ENCODE data around the gene XRCC3. TPM values are rescaled to one million over a fixed set of nuclear protein-coding genes. Genes with fewer than 3 reads are reported as not detected.

The XRCC3 gene
- total and polyA plus RNA-seq, 10 of the 15 experiments (the other 5 are each of a cell fraction or from before 2014, with no cell fraction given), result 0.37 to 52.0 (median 26.8) TPM

GRCh38 chr14:103679351-103679750, 35.9 kb downstream of the XRCC3 start (continued):
- TF ChIP-seq PAX5 (IDR thresholded peaks at IDR 0.05; ENCODE audit: borderline replicate concordance, low read depth, low read length) (peak; percentile 52; the same call in 1 of the 2 replicates), TCF12 (IDR thresholded peaks at IDR 0.05; ENCODE audit: low read depth, low read length) (no peak), GABPA (IDR thresholded peaks at IDR 0.05; ENCODE audit: low read depth) (no peak), POLR2A (IDR thresholded peaks at IDR 0.05; ENCODE audit: low read depth, low read length) (peak; percentile 53; the same call in 1 of the 2 replicates), MTA3 (IDR thresholded peaks at IDR 0.05; ENCODE audit: borderline replicate concordance, low read length) (no peak), ESRRA (IDR thresholded peaks at IDR 0.05; ENCODE audit: low read length) (no peak), ZNF217 (IDR thresholded peaks at IDR 0.05) (no peak), CBFB (IDR thresholded peaks at IDR 0.05; ENCODE audit: low read depth) (no peak), ZNF622 (IDR thresholded peaks at IDR 0.05) (no peak), ZBTB4 (CRISPR knock-in tag; IDR thresholded peaks at IDR 0.05) (no peak), PRDM15 (CRISPR knock-in tag; IDR thresholded peaks at IDR 0.05) (no peak), IRF3 (IDR thresholded peaks at IDR 0.05) (no peak), JUNB (IDR thresholded peaks at IDR 0.05) (no peak), ZNF24 (IDR thresholded peaks at IDR 0.05) (no peak), POLR2AphosphoS2 (IDR thresholded peaks at IDR 0.05; ENCODE audit: low read depth, low read length) (no peak), TAF1 (IDR thresholded peaks at IDR 0.05; ENCODE audit: borderline replicate concordance, low read depth, low read length) (no peak), IKZF2 (IDR thresholded peaks at IDR 0.05) (no peak), JUND (IDR thresholded peaks at IDR 0.05; ENCODE audit: low read depth, low read length) (no peak)
- TF ChIP-seq, protein P1, sequence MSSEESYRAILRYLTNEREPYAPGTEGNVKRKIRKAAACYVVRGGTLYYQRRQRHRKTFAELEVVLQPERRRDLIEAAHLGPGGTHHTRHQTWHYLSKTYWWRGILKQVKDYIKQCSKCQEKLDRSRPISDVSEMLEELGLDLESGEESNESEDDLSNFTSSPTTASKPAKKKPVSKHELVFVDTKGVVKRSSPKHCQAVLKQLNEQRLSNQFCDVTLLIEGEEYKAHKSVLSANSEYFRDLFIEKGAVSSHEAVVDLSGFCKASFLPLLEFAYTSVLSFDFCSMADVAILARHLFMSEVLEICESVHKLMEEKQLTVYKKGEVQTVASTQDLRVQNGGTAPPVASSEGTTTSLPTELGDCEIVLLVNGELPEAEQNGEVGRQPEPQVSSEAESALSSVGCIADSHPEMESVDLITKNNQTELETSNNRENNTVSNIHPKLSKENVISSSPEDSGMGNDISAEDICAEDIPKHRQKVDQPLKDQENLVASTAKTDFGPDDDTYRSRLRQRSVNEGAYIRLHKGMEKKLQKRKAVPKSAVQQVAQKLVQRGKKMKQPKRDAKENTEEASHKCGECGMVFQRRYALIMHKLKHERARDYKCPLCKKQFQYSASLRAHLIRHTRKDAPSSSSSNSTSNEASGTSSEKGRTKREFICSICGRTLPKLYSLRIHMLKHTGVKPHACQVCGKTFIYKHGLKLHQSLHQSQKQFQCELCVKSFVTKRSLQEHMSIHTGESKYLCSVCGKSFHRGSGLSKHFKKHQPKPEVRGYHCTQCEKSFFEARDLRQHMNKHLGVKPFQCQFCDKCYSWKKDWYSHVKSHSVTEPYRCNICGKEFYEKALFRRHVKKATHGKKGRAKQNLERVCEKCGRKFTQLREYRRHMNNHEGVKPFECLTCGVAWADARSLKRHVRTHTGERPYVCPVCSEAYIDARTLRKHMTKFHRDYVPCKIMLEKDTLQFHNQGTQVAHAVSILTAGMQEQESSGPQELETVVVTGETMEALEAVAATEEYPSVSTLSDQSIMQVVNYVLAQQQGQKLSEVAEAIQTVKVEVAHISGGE (CRISPR knock-in tag; IDR thresholded peaks at IDR 0.05), result no peak
- TF ChIP-seq, protein P2, sequence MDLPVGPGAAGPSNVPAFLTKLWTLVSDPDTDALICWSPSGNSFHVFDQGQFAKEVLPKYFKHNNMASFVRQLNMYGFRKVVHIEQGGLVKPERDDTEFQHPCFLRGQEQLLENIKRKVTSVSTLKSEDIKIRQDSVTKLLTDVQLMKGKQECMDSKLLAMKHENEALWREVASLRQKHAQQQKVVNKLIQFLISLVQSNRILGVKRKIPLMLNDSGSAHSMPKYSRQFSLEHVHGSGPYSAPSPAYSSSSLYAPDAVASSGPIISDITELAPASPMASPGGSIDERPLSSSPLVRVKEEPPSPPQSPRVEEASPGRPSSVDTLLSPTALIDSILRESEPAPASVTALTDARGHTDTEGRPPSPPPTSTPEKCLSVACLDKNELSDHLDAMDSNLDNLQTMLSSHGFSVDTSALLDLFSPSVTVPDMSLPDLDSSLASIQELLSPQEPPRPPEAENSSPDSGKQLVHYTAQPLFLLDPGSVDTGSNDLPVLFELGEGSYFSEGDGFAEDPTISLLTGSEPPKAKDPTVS (IDR thresholded peaks at IDR 0.05; ENCODE audit: low read depth, low read length), result no peak
